CD14-positive monocyte (primary cell): ENCODE results near the gene MKRN1. TPM values are rescaled to one million over a fixed set of nuclear protein-coding genes. Genes with fewer than 3 reads are reported as not detected.

Experiments used
- DNase-seq, 3 donors: peaks; one replicate each; pipeline ENCODE4 v3.0.0-alpha.2; 2011 to 2022
- H2AFZ ChIP-seq: 2 replicates; pipeline ENCODE4 v1.6.0; 2012; ENCODE audit warnings: mild to moderate bottlenecking, low read depth, low read length, inconsistent platforms; ENCODE audit not compliant: insufficient read depth, poor library complexity, severe bottlenecking
- H3K27ac ChIP-seq, 2 donors: 1 replicate in 1 of 2; 2 replicates in 1 of 2; pipeline ENCODE4 v1.5.1; 2012 to 2013; ENCODE audit warnings: low read length in 2 of 2, control low read depth in 1 of 2, inconsistent platforms in 1 of 2, low read depth in 1 of 2, mild to moderate bottlenecking in 1 of 2
- H3K27me3 ChIP-seq, 2 donors: one replicate each; pipeline versions ENCODE4 v1.6.0 to v1.6.1; 2011 to 2013; ENCODE audit warnings: low read length in 2 of 2; ENCODE audit not compliant: control insufficient read depth in 2 of 2, insufficient read depth in 2 of 2
- H3K36me3 ChIP-seq, 2 donors: replicated peaks in 1 of 2; 1 replicate in 1 of 2; 2 replicates in 1 of 2; pipeline versions ENCODE4 v1.5.1 to v1.6.1; 2012 to 2013; ENCODE audit warnings: low read length in 2 of 2, control low read depth in 1 of 2, inconsistent platforms in 1 of 2, mild to moderate bottlenecking in 1 of 2; ENCODE audit not compliant: insufficient read depth in 2 of 2, control insufficient read depth in 1 of 2
- H3K4me1 ChIP-seq, 2 donors: 1 replicate in 1 of 2; 2 replicates in 1 of 2; pipeline versions ENCODE4 v1.5.1 to v1.6.1; 2012 to 2013; ENCODE audit warnings: low read length in 2 of 2, control low read depth in 1 of 2, inconsistent platforms in 1 of 2, mild to moderate bottlenecking in 1 of 2, moderate library complexity in 1 of 2; ENCODE audit not compliant: insufficient read depth in 2 of 2, control insufficient read depth in 1 of 2
- H3K4me2 ChIP-seq: replicated peaks from 2 replicates; pipeline ENCODE3; 2012; ENCODE audit warnings: low read length, moderate library complexity, mild to moderate bottlenecking; ENCODE audit not compliant: poor library complexity, severe bottlenecking; ENCODE audit errors: extremely low read depth
- H3K4me3 ChIP-seq, 3 experiments: fragments of 200-600 bp in 1 of 3; sonication (generic) in 1 of 3; replicated peaks in 1 of 3; 1 replicate in 2 of 3; 2 replicates in 1 of 3; pipeline ENCODE4 v1.5.1; 2011 to 2013; ENCODE audit warnings: low read length in 3 of 3, mild to moderate bottlenecking in 3 of 3, control low read depth in 2 of 3, low read depth in 2 of 3, inconsistent platforms in 1 of 3, moderate library complexity in 1 of 3
- H3K79me2 ChIP-seq: 2 replicates; pipeline ENCODE4 v1.6.0; 2012; ENCODE audit warnings: mild to moderate bottlenecking, control low read depth, inconsistent platforms, low read length, moderate library complexity; ENCODE audit not compliant: insufficient read depth
- H3K9ac ChIP-seq: 2 replicates; pipeline ENCODE4 v1.6.0; 2017; ENCODE audit warnings: low read length, mild to moderate bottlenecking; ENCODE audit not compliant: insufficient read depth, poor library complexity, severe bottlenecking
- H3K9me3 ChIP-seq, 2 donors: replicated peaks in 1 of 2; 1 replicate in 1 of 2; 2 replicates in 1 of 2; pipeline versions ENCODE4 v1.5.1 to v1.6.1; 2012 to 2013; ENCODE audit warnings: low read length in 2 of 2, control low read depth in 1 of 2; ENCODE audit not compliant: control insufficient read depth in 1 of 2, insufficient read depth in 1 of 2
- H4K20me1 ChIP-seq: 2 replicates; pipeline ENCODE4 v1.6.0; 2012; ENCODE audit warnings: mild to moderate bottlenecking, low read length, control low read depth, moderate library complexity; ENCODE audit not compliant: insufficient read depth
- H3K27ac Mint-ChIP-seq, 7 donors: one replicate each; pipeline ENCODE4 v1.8.0; 2020; ENCODE audit warnings: mild to moderate bottlenecking in 7 of 7, mixed read lengths in 7 of 7, moderate library complexity in 6 of 7, inconsistent platforms in 2 of 7
- H3K27me3 Mint-ChIP-seq, 3 donors: one replicate each; pipeline ENCODE4 v1.8.0; 2021 to 2022; ENCODE audit warnings: low read depth in 3 of 3, mild to moderate bottlenecking in 3 of 3, mixed read lengths in 3 of 3, moderate library complexity in 3 of 3, inconsistent platforms in 1 of 3
- H3K36me3 Mint-ChIP-seq, 2 donors: one replicate each; pipeline ENCODE4 v1.8.0; 2020; ENCODE audit warnings: mixed read lengths in 2 of 2, inconsistent platforms in 1 of 2, mild to moderate bottlenecking in 1 of 2
- H3K4me1 Mint-ChIP-seq: one replicate; pipeline ENCODE4 v1.8.0; 2020; ENCODE audit warnings: mild to moderate bottlenecking, mixed read lengths
- H3K4me3 Mint-ChIP-seq, 2 donors: one replicate each; pipeline ENCODE4 v1.8.0; 2020; ENCODE audit warnings: mild to moderate bottlenecking in 2 of 2, mixed read lengths in 2 of 2, moderate library complexity in 1 of 2
- H3K9me3 Mint-ChIP-seq, 7 donors: one replicate each; pipeline ENCODE4 v1.8.0; 2020 to 2022; ENCODE audit warnings: mixed read lengths in 7 of 7, mild to moderate bottlenecking in 6 of 7, moderate library complexity in 6 of 7, inconsistent platforms in 2 of 7
- CTCF ChIP-seq: fragments of 200-600 bp; IDR thresholded peaks from one replicate; pipeline ENCODE4 v1.8.0; 2022; ENCODE audit warnings: antibody characterized with exemption, mild to moderate bottlenecking
- WGBS: methylation state at CpG from one replicate; pipeline ENCODE4 v1.1.5; 2013; ENCODE audit warnings: missing lambda C conversion rate; ENCODE audit not compliant: insufficient coverage; 5-methylcytosine and 5-hydroxymethylcytosine counted together
- intact Hi-C, 2 donors: fragments of 100-400 bp; cut with micrococcal nuclease; formaldehyde crosslinking; loops; one replicate each; pipeline versions ENCODE4 v1.15.0 to v1.15.1; 2023
- polyA plus RNA-seq, 3 donors: library from polyadenylated mRNA; depleted of rRNA in 1 of 3; unstranded in 2 of 3; stranded (reverse) in 1 of 3; fragments of 300-500 nt in 2 of 3; fragments of >200 nt in 1 of 3; fragmentation: Illumina TruSeq in 2 of 3; gene quantifications; 1 replicate in 2 of 3; 2 replicates in 1 of 3; pipeline ENCODE4 v1.2.3, GENCODE V29; 2012 to 2021

The MKRN1 gene
- polyA plus RNA-seq, 3 donors: 88.4 to 160 (median 127) TPM

GRCh38 chr7:140525743-140526142 lies 46.4 kb upstream of the MKRN1 start:
- Histone ChIP-seq H3K79me2 (no peaks in the 10 kb centered on the region), H3K36me3 (no peaks in the 10 kb centered on the region), H2AFZ (peak overlapping the region; percentile 35), H3K4me1 (peaks cover 0 to 12% of the 10 kb centered on the region in 2 donors), H4K20me1 (no peaks in the 10 kb centered on the region), H3K4me2 (no peak overlapping the region), H3K4me3 (no peak overlapping the region), H3K27ac (no peak overlapping the region), H3K9me3 (no peaks in the 10 kb centered on the region), H3K27me3 (no peaks in the 10 kb centered on the region), H3K9ac (no peak overlapping the region)
- Mint-ChIP-seq H3K4me1 (peaks cover 15% of the 10 kb centered on the region), H3K4me3 (no peak overlapping the region), H3K36me3 (no peaks in the 10 kb centered on the region), H3K27me3 (peaks cover 4 to 12% (median 6%) of the 10 kb centered on the region in 3 donors), H3K9me3 (peaks cover 0 to 2% (median 0%) of the 10 kb centered on the region in 7 donors), H3K27ac (no peak overlapping the region)
- DNase-seq: no peak
- 51% methylated on average over 7 of the region's 10 CpGs for WGBS
- intact Hi-C loops: no loop called here
- no peak for TF ChIP-seq CTCF

- Histone ChIP-seq H3K4me2 (no peak overlapping the region), H3K27ac (no peak overlapping the region), H3K36me3 (no peaks in the 10 kb centered on the region), H3K4me3 (no peak overlapping the region), H3K27me3 (no peaks in the 10 kb centered on the region), H2AFZ (no peak overlapping the region), H3K9ac (no peak overlapping the region), H3K79me2 (no peaks in the 10 kb centered on the region), H3K4me1 (peaks cover 2 to 12% of the 10 kb centered on the region in 2 donors), H3K9me3 (no peaks in the 10 kb centered on the region), H4K20me1 (no peaks in the 10 kb centered on the region)
- H3K9me3 Mint-ChIP-seq: no peaks in the 10 kb centered on the region
- peaks cover 2 to 3% (median 2%) of the 10 kb centered on the region in 3 donors for H3K27me3 Mint-ChIP-seq
- intact Hi-C loops: no loop called here
- H3K4me1 Mint-ChIP-seq: peaks cover 19% of the 10 kb centered on the region
- H3K36me3 Mint-ChIP-seq: no peaks in the 10 kb centered on the region
- no peak overlapping the region for H3K4me3 Mint-ChIP-seq
- no peak for TF ChIP-seq CTCF
- 100% methylated on average over 1 of the region's 3 CpGs for WGBS
- DNase-seq: no peak
- H3K27ac Mint-ChIP-seq: peak overlapping the region in 1 of 7 donors; percentile 55
Measured at GRCh38 chr7:140521421-140521820, 42.1 kb upstream of the MKRN1 start.
